Measurements from ENCODE around the gene SLFNL1.

SLFNL1 gene

DNA sequence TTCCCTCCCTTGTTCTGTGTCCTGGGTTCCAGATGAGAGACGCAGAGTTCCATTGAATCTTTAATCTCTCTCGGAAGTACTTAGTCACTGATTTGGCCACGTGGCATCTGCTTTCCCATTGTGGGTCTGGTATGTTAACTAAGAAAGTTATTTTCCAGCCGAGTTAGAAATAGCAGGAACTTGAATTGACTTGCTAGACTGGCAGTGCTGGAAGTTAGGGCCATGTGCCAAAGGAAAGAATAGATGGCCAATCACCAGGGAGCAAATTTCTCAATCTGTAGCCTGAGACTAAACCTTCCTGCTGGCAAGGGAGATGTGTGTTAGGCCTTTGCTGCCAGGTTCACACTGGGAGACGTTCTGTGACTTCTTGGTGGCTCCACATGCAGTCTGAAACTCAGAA lies 24.2 kb upstream of the SLFNL1 start:
- Mint-ChIP-seq H3K27ac (no peak overlapping the region), H3K9me3 (no peaks in the 10 kb centered on the region), H3K36me3 (ENCODE audit: low read depth) (peaks cover 50% of the 10 kb centered on the region), H3K27me3 (ENCODE audit: low read depth, poor library complexity) (no peaks in the 10 kb centered on the region), H3K4me1 (peaks cover 6% of the 10 kb centered on the region), H3K4me3 (no peak overlapping the region)
- DNase-seq = no peak
- TF ChIP-seq, protein P1, sequence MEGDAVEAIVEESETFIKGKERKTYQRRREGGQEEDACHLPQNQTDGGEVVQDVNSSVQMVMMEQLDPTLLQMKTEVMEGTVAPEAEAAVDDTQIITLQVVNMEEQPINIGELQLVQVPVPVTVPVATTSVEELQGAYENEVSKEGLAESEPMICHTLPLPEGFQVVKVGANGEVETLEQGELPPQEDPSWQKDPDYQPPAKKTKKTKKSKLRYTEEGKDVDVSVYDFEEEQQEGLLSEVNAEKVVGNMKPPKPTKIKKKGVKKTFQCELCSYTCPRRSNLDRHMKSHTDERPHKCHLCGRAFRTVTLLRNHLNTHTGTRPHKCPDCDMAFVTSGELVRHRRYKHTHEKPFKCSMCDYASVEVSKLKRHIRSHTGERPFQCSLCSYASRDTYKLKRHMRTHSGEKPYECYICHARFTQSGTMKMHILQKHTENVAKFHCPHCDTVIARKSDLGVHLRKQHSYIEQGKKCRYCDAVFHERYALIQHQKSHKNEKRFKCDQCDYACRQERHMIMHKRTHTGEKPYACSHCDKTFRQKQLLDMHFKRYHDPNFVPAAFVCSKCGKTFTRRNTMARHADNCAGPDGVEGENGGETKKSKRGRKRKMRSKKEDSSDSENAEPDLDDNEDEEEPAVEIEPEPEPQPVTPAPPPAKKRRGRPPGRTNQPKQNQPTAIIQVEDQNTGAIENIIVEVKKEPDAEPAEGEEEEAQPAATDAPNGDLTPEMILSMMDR (IDR thresholded peaks at IDR 0.05) = no peak

DNA sequence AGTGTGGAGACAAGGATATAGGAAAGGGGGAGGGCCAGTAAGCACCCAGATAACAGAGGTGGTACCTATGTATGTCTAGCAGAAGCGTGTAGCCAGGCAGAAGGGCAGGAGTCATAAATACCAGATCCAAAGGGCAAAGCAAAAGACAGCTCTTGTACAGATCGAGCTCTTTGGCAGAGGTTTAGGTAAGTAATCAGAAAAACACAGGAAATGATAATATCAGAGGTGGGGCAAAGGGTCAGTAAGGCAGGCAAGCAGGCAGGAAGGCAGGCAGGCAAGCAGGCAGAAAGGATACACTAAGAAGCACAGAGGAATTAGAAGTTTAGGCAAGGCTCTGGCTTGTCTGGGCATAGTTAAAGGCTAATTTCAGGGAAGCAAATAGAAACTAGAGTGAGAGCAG lies 22.7 kb upstream of the SLFNL1 start:
- TF ChIP-seq, protein P1 (IDR thresholded peaks at IDR 0.05) = no peak
- no peak overlapping the region for H3K4me3 Mint-ChIP-seq
- no peaks in the 10 kb centered on the region for H3K9me3 Mint-ChIP-seq
- H3K4me1 Mint-ChIP-seq = peaks cover 6% of the 10 kb centered on the region
- no peaks in the 10 kb centered on the region for H3K27me3 Mint-ChIP-seq (ENCODE audit: low read depth, poor library complexity)
- no peak for DNase-seq
- peak overlapping the region; percentile 23 for H3K27ac Mint-ChIP-seq
- H3K36me3 Mint-ChIP-seq (ENCODE audit: low read depth) = peaks cover 46% of the 10 kb centered on the region

DNA sequence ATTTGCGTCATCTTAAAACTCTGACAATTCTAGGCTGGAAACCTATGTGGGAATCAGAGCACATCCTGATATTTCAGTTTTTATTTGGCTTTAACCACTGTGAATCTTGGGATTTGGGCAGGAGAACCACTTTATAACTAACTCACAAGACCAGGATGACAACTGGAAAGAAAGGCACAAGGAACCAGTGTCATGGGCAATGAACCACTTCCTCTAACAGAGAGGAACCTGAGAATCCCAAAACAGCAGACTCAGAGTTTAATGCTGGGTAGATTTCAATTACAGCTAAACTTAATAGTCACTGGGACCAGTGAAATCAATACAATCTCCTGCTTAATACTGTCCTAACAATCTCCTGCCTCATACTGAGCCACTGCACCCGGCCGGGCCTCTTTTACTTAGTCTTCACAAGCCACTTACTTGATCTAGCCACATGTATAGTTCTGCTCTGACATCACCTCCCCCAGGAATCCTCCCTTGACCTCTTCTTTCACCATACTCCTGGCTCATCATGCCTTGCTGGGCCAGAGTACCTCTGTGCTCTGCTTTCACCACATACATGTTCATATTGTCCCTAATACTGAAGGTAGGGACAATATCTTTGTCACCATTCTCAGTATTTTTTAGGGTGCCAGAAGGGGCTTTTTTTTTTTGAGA lies 20.2 kb upstream of the SLFNL1 start:
- TF ChIP-seq, protein P1 (IDR thresholded peaks at IDR 0.05) = no peak
- no peaks in the 10 kb centered on the region for H3K27me3 Mint-ChIP-seq (ENCODE audit: low read depth, poor library complexity)
- DNase-seq = no peak
- H3K4me1 Mint-ChIP-seq = peaks cover 6% of the 10 kb centered on the region
- H3K36me3 Mint-ChIP-seq (ENCODE audit: low read depth) = peaks cover 28% of the 10 kb centered on the region
- H3K4me3 Mint-ChIP-seq = no peak overlapping the region
- H3K27ac Mint-ChIP-seq = peak overlapping the region; percentile 27
- no peaks in the 10 kb centered on the region for H3K9me3 Mint-ChIP-seq

DNA sequence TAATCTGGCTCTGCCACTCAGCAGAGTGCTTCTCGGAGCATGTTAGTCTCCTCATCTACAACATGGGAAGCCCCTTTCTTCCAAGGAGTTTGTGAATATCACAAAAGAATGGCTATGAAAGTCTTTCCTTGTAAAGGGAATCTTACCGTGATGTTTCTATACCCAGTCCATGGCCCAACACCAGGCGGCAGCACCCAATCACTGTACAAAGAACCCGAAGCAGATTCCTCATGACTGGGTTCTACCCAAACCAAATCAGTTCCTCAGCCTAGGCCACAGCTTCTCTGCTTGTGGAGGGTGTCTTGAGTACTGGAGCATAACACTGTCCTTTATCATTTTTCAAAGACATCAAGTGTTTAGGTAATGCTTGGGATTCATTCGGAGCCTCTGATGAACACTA lies 16.6 kb upstream of the SLFNL1 start:
- no peaks in the 10 kb centered on the region for H3K9me3 Mint-ChIP-seq
- no peak overlapping the region for H3K27ac Mint-ChIP-seq
- TF ChIP-seq, protein P1 (IDR thresholded peaks at IDR 0.05) = no peak
- DNase-seq = no peak
- H3K4me3 Mint-ChIP-seq = no peak overlapping the region
- H3K36me3 Mint-ChIP-seq (ENCODE audit: low read depth) = peaks cover 26% of the 10 kb centered on the region
- H3K4me1 Mint-ChIP-seq = no peaks in the 10 kb centered on the region
- no peaks in the 10 kb centered on the region for H3K27me3 Mint-ChIP-seq (ENCODE audit: low read depth, poor library complexity)

DNA sequence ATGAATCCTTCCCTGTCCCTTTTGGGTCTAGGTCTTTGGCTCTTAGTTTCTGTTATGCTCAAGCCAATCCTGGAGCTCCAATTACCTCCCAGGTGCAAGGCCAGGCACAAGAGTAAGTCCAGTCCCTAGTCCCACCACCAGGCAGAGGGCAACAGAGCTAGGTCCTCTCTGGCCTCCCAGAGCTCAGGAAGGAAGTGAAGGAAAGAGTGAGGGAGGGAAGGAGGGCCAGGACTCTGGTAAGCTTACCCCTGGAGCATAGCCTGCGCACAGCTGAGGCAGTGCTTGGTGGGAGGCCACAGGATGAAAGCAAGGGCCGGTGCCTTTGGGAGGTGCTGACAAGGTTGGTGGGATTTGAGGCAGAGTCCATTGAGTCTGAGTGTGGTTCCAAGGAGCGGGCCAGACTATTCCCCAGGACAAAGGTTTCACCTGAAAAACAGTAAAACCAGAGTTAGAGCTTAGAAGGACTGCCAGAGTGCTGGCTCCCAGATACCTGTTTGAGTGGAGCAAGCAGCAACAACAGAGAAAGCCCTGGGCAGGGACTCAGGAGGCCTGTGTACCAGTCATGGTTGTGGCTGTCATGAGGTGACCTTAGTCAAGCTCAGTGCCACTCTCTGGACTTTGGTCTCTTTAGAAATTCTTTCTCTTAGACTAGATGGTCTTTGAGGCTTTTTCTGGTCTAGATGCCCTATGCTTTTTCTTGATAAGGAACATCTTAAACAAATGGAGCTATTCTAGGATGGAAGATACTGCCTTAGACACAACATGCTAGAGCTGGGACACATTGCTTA lies 15.8 kb upstream of the SLFNL1 start:
- Mint-ChIP-seq H3K4me3 (no peak overlapping the region), H3K36me3 (ENCODE audit: low read depth) (peaks cover 28% of the 10 kb centered on the region), H3K9me3 (no peaks in the 10 kb centered on the region), H3K27me3 (ENCODE audit: low read depth, poor library complexity) (no peaks in the 10 kb centered on the region), H3K4me1 (no peaks in the 10 kb centered on the region), H3K27ac (no peak overlapping the region)
- DNase-seq = no peak
- TF ChIP-seq, protein P1 (IDR thresholded peaks at IDR 0.05) = no peak

Data from nephron progenitor cell (in vitro differentiated cells).